ENCODE results near the gene VSIG8.
"Not testable (repeated sequence)": the region's sequence is repeated elsewhere in the genome, so short reads cannot be mapped to it uniquely, and the experiment has no call there.

The VSIG8 gene

DNA sequence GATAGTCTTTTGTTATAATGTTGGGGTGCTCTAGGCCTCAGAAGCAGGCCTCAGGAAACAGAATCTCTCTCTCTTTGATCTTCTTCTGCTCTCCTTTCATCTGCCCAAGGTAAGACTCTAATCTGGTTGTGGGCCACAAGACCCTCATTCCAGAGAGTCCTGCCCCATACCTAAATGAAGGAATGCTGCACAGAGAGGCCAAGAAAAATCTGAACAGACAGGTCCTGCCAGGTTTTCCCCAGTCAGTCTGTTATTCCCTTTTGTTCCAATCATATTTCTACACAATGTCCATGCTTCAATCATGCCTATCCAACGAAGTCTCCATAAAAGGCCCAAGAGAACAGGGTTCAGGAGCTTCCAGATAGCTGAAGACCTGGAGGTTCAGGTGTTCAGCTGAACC, 44.5 kb upstream of the VSIG8 start:
- ATAC-seq, result no peak
- TF ChIP-seq ISL1 (CRISPR knock-in tag; IDR thresholded peaks at IDR 0.05) (no peak), OSR1 (CRISPR knock-in tag; IDR thresholded peaks at IDR 0.05) (no peak), ZNF8 (CRISPR knock-in tag; IDR thresholded peaks at IDR 0.05) (no peak)
- TF ChIP-seq, protein P1, sequence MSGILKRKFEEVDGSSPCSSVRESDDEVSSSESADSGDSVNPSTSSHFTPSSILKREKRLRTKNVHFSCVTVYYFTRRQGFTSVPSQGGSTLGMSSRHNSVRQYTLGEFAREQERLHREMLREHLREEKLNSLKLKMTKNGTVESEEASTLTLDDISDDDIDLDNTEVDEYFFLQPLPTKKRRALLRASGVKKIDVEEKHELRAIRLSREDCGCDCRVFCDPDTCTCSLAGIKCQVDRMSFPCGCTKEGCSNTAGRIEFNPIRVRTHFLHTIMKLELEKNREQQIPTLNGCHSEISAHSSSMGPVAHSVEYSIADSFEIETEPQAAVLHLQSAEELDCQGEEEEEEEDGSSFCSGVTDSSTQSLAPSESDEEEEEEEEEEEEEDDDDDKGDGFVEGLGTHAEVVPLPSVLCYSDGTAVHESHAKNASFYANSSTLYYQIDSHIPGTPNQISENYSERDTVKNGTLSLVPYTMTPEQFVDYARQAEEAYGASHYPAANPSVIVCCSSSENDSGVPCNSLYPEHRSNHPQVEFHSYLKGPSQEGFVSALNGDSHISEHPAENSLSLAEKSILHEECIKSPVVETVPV (CRISPR knock-in tag; IDR thresholded peaks at IDR 0.05), result no peak

DNA sequence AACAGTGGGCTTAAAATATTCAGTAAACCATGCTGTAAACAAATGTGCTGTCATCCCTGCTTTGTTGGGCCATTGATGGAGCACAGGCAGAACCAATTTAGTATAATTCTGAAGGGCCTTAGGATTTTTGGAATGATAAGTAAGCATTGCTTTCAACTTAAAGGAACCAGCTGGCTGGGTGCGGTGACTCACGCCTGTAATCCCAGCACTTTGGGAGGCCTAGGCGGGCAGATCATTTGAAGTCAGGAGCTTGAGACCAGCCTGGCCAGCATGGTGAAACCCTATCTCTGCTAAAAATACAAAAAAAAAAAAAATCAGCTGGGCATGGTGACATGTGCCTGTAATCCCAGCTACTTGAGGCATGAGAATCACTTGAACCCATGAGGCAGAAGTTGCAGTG, 41.6 kb upstream of the VSIG8 start:
- not testable (repeated sequence) for ATAC-seq

DNA sequence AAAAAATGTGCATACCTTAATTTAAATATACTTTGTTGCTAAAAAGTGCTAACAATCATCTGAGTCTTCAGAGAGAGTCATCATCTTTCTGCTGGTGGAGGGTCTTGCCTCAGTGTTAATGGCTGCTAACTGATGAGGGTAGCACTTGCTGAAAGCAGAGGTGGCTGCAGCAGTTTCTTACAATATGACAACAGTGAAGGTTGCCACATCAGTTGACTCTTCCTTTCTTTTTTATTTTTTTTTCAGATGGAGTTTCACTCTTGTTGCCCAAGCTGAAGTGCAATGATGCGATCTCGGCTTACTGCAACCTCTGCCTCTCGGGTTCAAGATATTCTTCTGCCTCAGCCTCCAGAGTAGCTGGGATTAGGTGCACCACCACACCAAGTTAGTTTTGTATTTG, 40.1 kb upstream of the VSIG8 start:
- no peak for ATAC-seq
- TF ChIP-seq ZFP3 (CRISPR knock-in tag; IDR thresholded peaks at IDR 0.05) (no peak), GLIS3 (CRISPR knock-in tag; IDR thresholded peaks at IDR 0.05) (no peak), ZC3H10 (CRISPR knock-in tag; IDR thresholded peaks at IDR 0.05) (no peak), ZFP30 (CRISPR knock-in tag; IDR thresholded peaks at IDR 0.05) (no peak), ESRRG (CRISPR knock-in tag; IDR thresholded peaks at IDR 0.05) (no peak)
- TF ChIP-seq, protein P1 (CRISPR knock-in tag; IDR thresholded peaks at IDR 0.05), result no peak

DNA sequence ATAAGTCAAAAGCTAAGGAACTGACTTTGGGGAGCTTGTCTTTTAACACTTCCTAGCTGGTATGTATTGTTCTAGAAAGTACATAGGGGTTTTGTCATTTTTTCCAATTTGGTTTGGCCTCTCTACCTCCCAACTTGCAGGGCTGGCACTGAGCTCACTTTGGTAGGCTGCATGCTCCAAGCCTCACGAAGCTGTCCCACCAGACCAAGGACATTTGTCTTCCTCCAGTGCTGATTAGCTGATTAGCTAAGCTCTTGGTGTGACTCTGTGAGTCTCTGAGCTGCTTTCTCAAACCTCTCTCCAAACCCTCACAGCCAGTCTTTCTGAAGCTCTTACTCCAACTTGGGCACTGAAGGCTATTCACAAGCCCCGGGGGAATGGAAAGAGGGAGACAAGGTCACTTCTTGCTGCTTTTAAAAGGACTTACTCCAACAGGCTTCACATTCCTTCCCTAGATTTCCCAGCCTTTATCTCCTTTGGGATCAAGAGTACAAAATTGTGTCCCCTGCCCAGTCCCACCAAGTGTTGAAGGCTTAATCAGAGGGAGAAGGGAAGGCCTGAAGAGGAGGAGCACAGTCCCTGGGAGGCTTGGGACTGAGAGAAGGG, 38.4 kb upstream of the VSIG8 start:
- TF ChIP-seq OSR1 (CRISPR knock-in tag; IDR thresholded peaks at IDR 0.05) (no peak), ZNF70 (CRISPR knock-in tag; IDR thresholded peaks at IDR 0.05) (no peak), ZNF8 (CRISPR knock-in tag; IDR thresholded peaks at IDR 0.05) (no peak), RARB (CRISPR knock-in tag; IDR thresholded peaks at IDR 0.05) (no peak), ZFP30 (CRISPR knock-in tag; IDR thresholded peaks at IDR 0.05) (no peak), ESRRG (CRISPR knock-in tag; IDR thresholded peaks at IDR 0.05) (no peak), PPARA (CRISPR knock-in tag; IDR thresholded peaks at IDR 0.05; ENCODE audit: borderline replicate concordance) (no peak), BACH2 (CRISPR knock-in tag; IDR thresholded peaks at IDR 0.05; ENCODE audit: borderline replicate concordance) (no peak), ZFP3 (CRISPR knock-in tag; IDR thresholded peaks at IDR 0.05) (no peak), ARNTL (CRISPR knock-in tag; IDR thresholded peaks at IDR 0.05; ENCODE audit: borderline replicate concordance, low read depth) (no peak), CSDC2 (CRISPR knock-in tag; IDR thresholded peaks at IDR 0.05) (no peak), TOX (CRISPR knock-in tag; IDR thresholded peaks at IDR 0.05; ENCODE audit: borderline replicate concordance) (no peak), ISL1 (CRISPR knock-in tag; IDR thresholded peaks at IDR 0.05) (no peak)
- TF ChIP-seq, protein P2, sequence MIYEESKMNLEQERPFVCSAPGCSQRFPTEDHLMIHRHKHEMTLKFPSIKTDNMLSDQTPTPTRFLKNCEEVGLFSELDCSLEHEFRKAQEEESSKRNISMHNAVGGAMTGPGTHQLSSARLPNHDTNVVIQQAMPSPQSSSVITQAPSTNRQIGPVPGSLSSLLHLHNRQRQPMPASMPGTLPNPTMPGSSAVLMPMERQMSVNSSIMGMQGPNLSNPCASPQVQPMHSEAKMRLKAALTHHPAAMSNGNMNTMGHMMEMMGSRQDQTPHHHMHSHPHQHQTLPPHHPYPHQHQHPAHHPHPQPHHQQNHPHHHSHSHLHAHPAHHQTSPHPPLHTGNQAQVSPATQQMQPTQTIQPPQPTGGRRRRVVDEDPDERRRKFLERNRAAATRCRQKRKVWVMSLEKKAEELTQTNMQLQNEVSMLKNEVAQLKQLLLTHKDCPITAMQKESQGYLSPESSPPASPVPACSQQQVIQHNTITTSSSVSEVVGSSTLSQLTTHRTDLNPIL (CRISPR knock-in tag; IDR thresholded peaks at IDR 0.05; ENCODE audit: low read depth), result no peak
- TF ChIP-seq, protein P3, sequence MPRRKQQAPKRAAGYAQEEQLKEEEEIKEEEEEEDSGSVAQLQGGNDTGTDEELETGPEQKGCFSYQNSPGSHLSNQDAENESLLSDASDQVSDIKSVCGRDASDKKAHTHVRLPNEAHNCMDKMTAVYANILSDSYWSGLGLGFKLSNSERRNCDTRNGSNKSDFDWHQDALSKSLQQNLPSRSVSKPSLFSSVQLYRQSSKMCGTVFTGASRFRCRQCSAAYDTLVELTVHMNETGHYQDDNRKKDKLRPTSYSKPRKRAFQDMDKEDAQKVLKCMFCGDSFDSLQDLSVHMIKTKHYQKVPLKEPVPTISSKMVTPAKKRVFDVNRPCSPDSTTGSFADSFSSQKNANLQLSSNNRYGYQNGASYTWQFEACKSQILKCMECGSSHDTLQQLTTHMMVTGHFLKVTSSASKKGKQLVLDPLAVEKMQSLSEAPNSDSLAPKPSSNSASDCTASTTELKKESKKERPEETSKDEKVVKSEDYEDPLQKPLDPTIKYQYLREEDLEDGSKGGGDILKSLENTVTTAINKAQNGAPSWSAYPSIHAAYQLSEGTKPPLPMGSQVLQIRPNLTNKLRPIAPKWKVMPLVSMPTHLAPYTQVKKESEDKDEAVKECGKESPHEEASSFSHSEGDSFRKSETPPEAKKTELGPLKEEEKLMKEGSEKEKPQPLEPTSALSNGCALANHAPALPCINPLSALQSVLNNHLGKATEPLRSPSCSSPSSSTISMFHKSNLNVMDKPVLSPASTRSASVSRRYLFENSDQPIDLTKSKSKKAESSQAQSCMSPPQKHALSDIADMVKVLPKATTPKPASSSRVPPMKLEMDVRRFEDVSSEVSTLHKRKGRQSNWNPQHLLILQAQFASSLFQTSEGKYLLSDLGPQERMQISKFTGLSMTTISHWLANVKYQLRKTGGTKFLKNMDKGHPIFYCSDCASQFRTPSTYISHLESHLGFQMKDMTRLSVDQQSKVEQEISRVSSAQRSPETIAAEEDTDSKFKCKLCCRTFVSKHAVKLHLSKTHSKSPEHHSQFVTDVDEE (CRISPR knock-in tag; IDR thresholded peaks at IDR 0.05), result no peak
- TF ChIP-seq, protein P4, sequence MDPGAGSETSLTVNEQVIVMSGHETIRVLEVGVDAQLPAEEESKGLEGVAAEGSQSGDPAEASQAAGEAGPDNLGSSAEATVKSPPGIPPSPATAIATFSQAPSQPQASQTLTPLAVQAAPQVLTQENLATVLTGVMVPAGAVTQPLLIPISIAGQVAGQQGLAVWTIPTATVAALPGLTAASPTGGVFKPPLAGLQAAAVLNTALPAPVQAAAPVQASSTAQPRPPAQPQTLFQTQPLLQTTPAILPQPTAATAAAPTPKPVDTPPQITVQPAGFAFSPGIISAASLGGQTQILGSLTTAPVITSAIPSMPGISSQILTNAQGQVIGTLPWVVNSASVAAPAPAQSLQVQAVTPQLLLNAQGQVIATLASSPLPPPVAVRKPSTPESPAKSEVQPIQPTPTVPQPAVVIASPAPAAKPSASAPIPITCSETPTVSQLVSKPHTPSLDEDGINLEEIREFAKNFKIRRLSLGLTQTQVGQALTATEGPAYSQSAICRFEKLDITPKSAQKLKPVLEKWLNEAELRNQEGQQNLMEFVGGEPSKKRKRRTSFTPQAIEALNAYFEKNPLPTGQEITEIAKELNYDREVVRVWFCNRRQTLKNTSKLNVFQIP (CRISPR knock-in tag; IDR thresholded peaks at IDR 0.05; ENCODE audit: borderline replicate concordance, low read depth), result no peak
- no peak for ATAC-seq

Data from SK-N-SH treated with all-trans-retinoic acid at 6 μM for 48 hours (cell line).